NOMO-1 treated with dmso at 0.1 percent for 144 hours (cell line): ENCODE data around the gene UBXN4.
"Not testable (repeated sequence)": the region's sequence is repeated elsewhere in the genome, so short reads cannot be mapped to it uniquely, and the experiment has no call there.

Experiments used
- DNase-seq: peaks from one replicate; lab custom pipeline; 2025; ENCODE audit not compliant: unreplicated experiment; lab: John Stamatoyannopoulos, UW

Gene UBXN4

GRCh38 chr2:135803278-135803677, 61.6 kb downstream of the UBXN4 start:
- DNase-seq = no peak

- DNase-seq = not testable (repeated sequence)
Observed at GRCh38 chr2:135807874-135808273, 66.2 kb downstream of the UBXN4 start.

- DNase-seq = no peak
Observed at GRCh38 chr2:135812907-135813511, 71.4 kb downstream of the UBXN4 start.

- no peak for DNase-seq
Observed at GRCh38 chr2:135815269-135815668, 73.6 kb downstream of the UBXN4 start.

- no peak for DNase-seq
Observed at GRCh38 chr2:135817466-135817865, 75.8 kb downstream of the UBXN4 start.

GRCh38 chr2:135817951-135818350, 76.3 kb downstream of the UBXN4 start:
- DNase-seq = no peak

- DNase-seq = no peak
Observed at GRCh38 chr2:135818937-135819610, 77.4 kb downstream of the UBXN4 start.

GRCh38 chr2:135820003-135820618, 78.5 kb downstream of the UBXN4 start:
- no peak for DNase-seq

GRCh38 chr2:135821190-135821589, 79.5 kb downstream of the UBXN4 start:
- no peak for DNase-seq

GRCh38 chr2:135822855-135823254, 81.2 kb downstream of the UBXN4 start:
- DNase-seq = no peak

GRCh38 chr2:135825131-135825530, 83.5 kb downstream of the UBXN4 start:
- DNase-seq = no peak

GRCh38 chr2:135825550-135826176, 84.0 kb downstream of the UBXN4 start:
- no peak for DNase-seq

GRCh38 chr2:135826544-135826943, 84.9 kb downstream of the UBXN4 start:
- DNase-seq = no peak

GRCh38 chr2:135829378-135830135, 87.9 kb downstream of the UBXN4 start:
- no peak for DNase-seq

- no peak for DNase-seq
Observed at GRCh38 chr2:135831180-135831812, 89.6 kb downstream of the UBXN4 start.

- no peak for DNase-seq
Observed at GRCh38 chr2:135832891-135833290, 91.2 kb downstream of the UBXN4 start.
